Stomach (tissue), 9 donors: Measurements from ENCODE around the gene PPP3R1. TPM values are rescaled to one million over a fixed set of nuclear protein-coding genes. Genes with fewer than 3 reads are reported as not detected.

ENCODE experiments used
- DNase-seq, 2 donors: peaks; one replicate each; pipeline versions ENCODE4 v3.0.0 to v3.0.0-alpha.2; 2013 to 2019
- H3K27ac ChIP-seq, 5 donors: fragments of 200-600 bp in 4 of 5; sonication (generic) in 4 of 5; one replicate each; pipeline ENCODE4 v1.5.1; 2013 to 2019; ENCODE audit warnings: mild to moderate bottlenecking in 1 of 5, moderate library complexity in 1 of 5
- H3K27me3 ChIP-seq, 3 donors: fragments of 200-600 bp; sonication (generic); one replicate each; pipeline ENCODE4 v1.5.1; 2017 to 2019; ENCODE audit warnings: mixed run types in 1 of 3
- H3K36me3 ChIP-seq, 4 donors: fragments of 200-600 bp; sonication (generic); 1 replicate in 3 of 4; 2 replicates in 1 of 4; pipeline ENCODE4 v1.5.1; 2016 to 2019
- H3K4me1 ChIP-seq, 4 donors: fragments of 200-600 bp; sonication (generic); one replicate each; pipeline ENCODE4 v1.5.1; 2016 to 2019
- H3K4me3 ChIP-seq, 4 donors: fragments of 200-600 bp; sonication (generic) in 3 of 4; one replicate each; pipeline ENCODE4 v1.5.1; 2016 to 2019; ENCODE audit warnings: mild to moderate bottlenecking in 1 of 4
- H3K9me3 ChIP-seq, 4 donors: fragments of 200-600 bp; sonication (generic); one replicate each; pipeline ENCODE4 v1.5.1; 2016 to 2019
- CTCF ChIP-seq, 7 experiments: fragments of 450-650 bp in 4 of 7; fragments of 200-600 bp in 3 of 7; sonication (generic) in 3 of 7; IDR thresholded peaks; one replicate each; pipeline ENCODE4 v1.5.1; 2016 to 2019; ENCODE audit warnings: antibody characterized with exemption in 7 of 7, control low read depth in 2 of 7, mild to moderate bottlenecking in 1 of 7
- EP300 ChIP-seq: sonication (generic); formaldehyde crosslinking; IDR thresholded peaks from one replicate; pipeline ENCODE4 v1.6.1; 2017; ENCODE audit warnings: antibody characterized with exemption
- POLR2A ChIP-seq, 4 donors: fragments of 450-650 bp; IDR thresholded peaks; one replicate each; pipeline ENCODE4 v1.6.1; 2016; ENCODE audit warnings: antibody characterized with exemption in 4 of 4, control low read depth in 2 of 4, mild to moderate bottlenecking in 1 of 4, moderate library complexity in 1 of 4
- POLR2AphosphoS5 ChIP-seq, 3 donors: sonication (generic); formaldehyde crosslinking; IDR thresholded peaks; one replicate each; pipeline ENCODE4 v1.6.1; 2016; ENCODE audit warnings: antibody characterized with exemption in 3 of 3
- WGBS, 5 donors: extraction: QIAGEN DNeasy Blood & Tissue Kit in 3 of 5; methylation state at CpG; one replicate each; pipeline versions ENCODE4 v1.1.5 to v1.1.7; 2013 to 2018; 5-methylcytosine and 5-hydroxymethylcytosine counted together
- intact Hi-C: fragments of 100-400 bp; cut with DNase I; formaldehyde crosslinking; loops from one replicate; pipeline ENCODE4 v1.15.1; 2023; ENCODE audit warnings: low total_unique reads
- polyA plus RNA-seq, 3 donors: library from polyadenylated mRNA; stranded (reverse); fragments of 200-250 nt; gene quantifications; one replicate each; pipeline ENCODE4 v1.2.3, GENCODE V29; 2013
- total RNA-seq, 5 donors: library from RNA; depleted of rRNA; stranded (reverse); fragments of >200 nt; gene quantifications; one replicate each; pipeline versions ENCODE4 v1.1.0 to v1.2.3, GENCODE V29; 2014 to 2016
- donor health status: healthy with polysubstance abuse.
- donor health status: Bipolar disorder and iron deficiency.
- donor health status: healthy.

Gene PPP3R1
- total and polyA plus RNA-seq, 8 donors = 1.2 to 65.7 (median 19.8) TPM

GRCh38 chr2:68251187-68251854 is 1.0 kb downstream of the PPP3R1 start:
- peaks cover 41 to 73% (median 60%) of the 10 kb centered on the region in 4 donors for H3K4me1 ChIP-seq
- peak overlapping the region; percentile 94 to 100 (median 98) for H3K27ac ChIP-seq
- no peaks in the 10 kb centered on the region for H3K27me3 ChIP-seq
- no peaks in the 10 kb centered on the region for H3K36me3 ChIP-seq
- intact Hi-C loops = no loop called here
- H3K4me3 ChIP-seq = peak overlapping the region; percentile 61 to 89 (median 84)
- DNase-seq = peak; percentile 62 to 95
- H3K9me3 ChIP-seq = no peaks in the 10 kb centered on the region
- WGBS, 5 donors = 0 to 1% (median 1%) methylated on average over 26 to 41 of the region's 41 CpGs
- TF ChIP-seq POLR2A (IDR thresholded peaks at IDR 0.05) (no peak), EP300 (no peak), POLR2AphosphoS5 (IDR thresholded peaks at IDR 0.05) (peak; percentile 20 to 81 (median 56)), CTCF (IDR thresholded peaks at IDR 0.05) (peak in 6 of 7 experiments; percentile 9 to 90 (median 76))

- intact Hi-C loops = no loop called here
- Histone ChIP-seq H3K27ac (peak overlapping the region; percentile 94 to 100 (median 98)), H3K9me3 (no peaks in the 10 kb centered on the region), H3K4me3 (peak overlapping the region; percentile 61 to 89 (median 84)), H3K4me1 (peaks cover 47 to 76% (median 62%) of the 10 kb centered on the region in 4 donors), H3K36me3 (no peaks in the 10 kb centered on the region), H3K27me3 (no peaks in the 10 kb centered on the region)
- WGBS, 5 donors = 1 to 4% (median 4%) methylated on average over 15 of the region's 15 CpGs
- peak in 1 of 2 donors; percentile 86 for DNase-seq
- TF ChIP-seq POLR2AphosphoS5 (IDR thresholded peaks at IDR 0.05) (peak in 1 of 3 donors; percentile 32), POLR2A (IDR thresholded peaks at IDR 0.05) (no peak)
Measured at GRCh38 chr2:68250652-68251186, 1.6 kb downstream of the PPP3R1 start.

GRCh38 chr2:68250196-68250595 is 2.1 kb downstream of the PPP3R1 start:
- Histone ChIP-seq H3K4me1 (peaks cover 49 to 77% (median 63%) of the 10 kb centered on the region in 4 donors), H3K27ac (peak overlapping the region in 4 of 5 donors; percentile 94 to 100 (median 98)), H3K9me3 (no peaks in the 10 kb centered on the region), H3K36me3 (no peaks in the 10 kb centered on the region), H3K27me3 (no peaks in the 10 kb centered on the region), H3K4me3 (peak overlapping the region; percentile 61 to 89 (median 84))
- DNase-seq = no peak
- intact Hi-C loops = no loop called here
- TF ChIP-seq POLR2A (IDR thresholded peaks at IDR 0.05) (no peak), POLR2AphosphoS5 (IDR thresholded peaks at IDR 0.05) (no peak), CTCF (IDR thresholded peaks at IDR 0.05) (no peak), EP300 (no peak)
- 12 to 23% (median 18%) methylated on average over 5 of the region's 5 CpGs for WGBS, 5 donors

GRCh38 chr2:68248806-68249205 is 3.5 kb downstream of the PPP3R1 start:
- peak overlapping the region in 1 of 5 donors; percentile 4 for H3K27ac ChIP-seq
- intact Hi-C loops = loop anchor here (10.0 kb wide), 1 partner anchor 54 kb away; no protein-coding TSS in a partner anchor
- 50 to 59% (median 57%) methylated on average over 2 of the region's 2 CpGs for WGBS, 5 donors
- DNase-seq = no peak
- TF ChIP-seq POLR2AphosphoS5 (IDR thresholded peaks at IDR 0.05) (no peak), POLR2A (IDR thresholded peaks at IDR 0.05) (no peak), CTCF (IDR thresholded peaks at IDR 0.05) (no peak), EP300 (no peak)
- peaks cover 45 to 77% (median 63%) of the 10 kb centered on the region in 4 donors for H3K4me1 ChIP-seq
- no peaks in the 10 kb centered on the region for H3K36me3 ChIP-seq
- H3K4me3 ChIP-seq = no peak overlapping the region
- H3K27me3 ChIP-seq = no peaks in the 10 kb centered on the region
- no peaks in the 10 kb centered on the region for H3K9me3 ChIP-seq
